Astrocyte (in vitro differentiated cells and primary cell): ENCODE results near the gene FAM234A. TPM values are rescaled to one million over a fixed set of nuclear protein-coding genes. Genes with fewer than 3 reads are reported as not detected.

Source experiments
- DNase-seq: peaks from one replicate; pipeline ENCODE4 v3.0.0-alpha.2; 2010; ENCODE audit warnings: low read depth
- FAIRE-seq: peaks from 2 replicates; lab custom pipeline; 2011; peaks lifted over from hg19 to GRCh38; lab: Jason Lieb, UNC
- H2AFZ ChIP-seq: 2 replicates; pipeline ENCODE4 v1.6.0; 2012; ENCODE audit warnings: low read depth, low read length, inconsistent platforms
- H3K27ac ChIP-seq: 2 replicates; pipeline ENCODE4 v1.5.1; 2011; ENCODE audit warnings: low read depth, low read length, inconsistent platforms
- H3K27me3 ChIP-seq: 2 replicates; pipeline ENCODE4 v1.6.0; 2011; ENCODE audit warnings: low read length, inconsistent platforms; ENCODE audit not compliant: insufficient read depth
- H3K36me3 ChIP-seq: 2 replicates; pipeline ENCODE4 v1.5.1; 2011; ENCODE audit warnings: low read length, inconsistent platforms; ENCODE audit not compliant: insufficient read depth
- H3K4me1 ChIP-seq: 2 replicates; pipeline ENCODE4 v1.5.1; 2011; ENCODE audit warnings: low read length, inconsistent platforms; ENCODE audit not compliant: insufficient read depth
- H3K4me2 ChIP-seq: 2 replicates; pipeline ENCODE4 v1.6.0; 2012; ENCODE audit warnings: low read length, inconsistent platforms
- H3K4me3 ChIP-seq: 2 replicates; pipeline ENCODE4 v1.5.1; 2011; ENCODE audit warnings: low read depth, mild to moderate bottlenecking, low read length, inconsistent platforms; ENCODE audit not compliant: insufficient read depth
- H3K79me2 ChIP-seq: 2 replicates; pipeline ENCODE4 v1.6.0; 2012; ENCODE audit warnings: mild to moderate bottlenecking, low read length, inconsistent platforms; ENCODE audit not compliant: insufficient read depth
- H3K9ac ChIP-seq: 2 replicates; pipeline ENCODE4 v1.6.0; 2012; ENCODE audit warnings: mild to moderate bottlenecking, low read length, inconsistent platforms
- H3K9me3 ChIP-seq: 2 replicates; pipeline ENCODE4 v1.5.1; 2012; ENCODE audit warnings: low read depth, mild to moderate bottlenecking, low read length, inconsistent platforms; ENCODE audit not compliant: insufficient read depth
- H4K20me1 ChIP-seq: 2 replicates; pipeline ENCODE4 v1.6.0; 2012; ENCODE audit warnings: low read length, inconsistent platforms; ENCODE audit not compliant: insufficient read depth
- H3K27ac Mint-ChIP-seq: one replicate; pipeline ENCODE4 v1.8.0; 2021; ENCODE audit warnings: mild to moderate bottlenecking, mixed read lengths; ENCODE audit not compliant: unreplicated experiment
- H3K27me3 Mint-ChIP-seq: one replicate; pipeline ENCODE4 v1.8.0; 2021; ENCODE audit warnings: low read depth, mixed read lengths; ENCODE audit not compliant: unreplicated experiment
- H3K36me3 Mint-ChIP-seq: one replicate; pipeline ENCODE4 v1.8.0; 2021; ENCODE audit warnings: low read depth, mixed read lengths; ENCODE audit not compliant: unreplicated experiment
- H3K4me1 Mint-ChIP-seq: one replicate; pipeline ENCODE4 v1.8.0; 2021; ENCODE audit warnings: low read depth, mixed read lengths; ENCODE audit not compliant: unreplicated experiment
- H3K4me3 Mint-ChIP-seq: one replicate; pipeline ENCODE4 v1.8.0; 2021; ENCODE audit warnings: mild to moderate bottlenecking, moderate library complexity, mixed read lengths; ENCODE audit not compliant: unreplicated experiment
- H3K9me3 Mint-ChIP-seq: one replicate; pipeline ENCODE4 v1.8.0; 2021; ENCODE audit warnings: mild to moderate bottlenecking, mixed read lengths; ENCODE audit not compliant: unreplicated experiment
- EZH2 ChIP-seq: IDR thresholded peaks from 2 replicates; pipeline ENCODE4 v1.6.1; 2012; ENCODE audit warnings: mild to moderate bottlenecking, low read length, inconsistent platforms; ENCODE audit not compliant: insufficient read depth
- total RNA-seq: library from RNA; stranded (reverse); gene quantifications from 2 replicates; pipeline ENCODE4 v1.2.1, GENCODE V29; 2021
- TF ChIP-seq, protein P1 (sequence below): IDR thresholded peaks from 2 replicates; pipeline ENCODE4 v1.5.1; 2011; ENCODE audit warnings: low read depth, mild to moderate bottlenecking, inconsistent platforms, low read length, moderate library complexity; ENCODE audit not compliant: insufficient read depth

Gene FAM234A
- total RNA-seq, 1 donor from 2014 or later, result 70.8 TPM

DNA sequence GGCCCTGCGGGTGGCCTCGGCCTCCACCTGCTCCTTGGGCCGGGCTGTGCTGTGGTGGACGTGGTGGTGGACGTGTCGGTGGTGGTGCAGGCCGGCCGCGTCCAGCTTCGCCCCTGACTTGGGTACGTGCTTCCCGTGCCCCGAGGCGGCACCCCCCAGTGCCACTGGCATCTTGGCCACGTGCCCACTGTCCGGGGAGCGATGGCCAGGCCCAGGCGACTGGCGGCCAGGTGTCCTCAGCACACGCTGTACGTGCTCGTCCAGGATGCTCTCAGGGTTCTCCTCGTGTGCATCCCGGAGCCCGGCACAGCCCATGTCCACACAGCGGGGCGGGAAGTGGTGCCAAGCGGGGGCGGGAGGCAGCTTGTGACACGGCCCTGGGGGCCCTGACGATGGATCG, 63.2 kb downstream of the FAM234A start:
- Histone ChIP-seq H3K27me3 (no peaks in the 10 kb centered on the region), H3K9me3 (no peaks in the 10 kb centered on the region), H3K27ac (no peak overlapping the region), H3K4me1 (no peaks in the 10 kb centered on the region), H3K79me2 (no peaks in the 10 kb centered on the region), H2AFZ (no peak overlapping the region), H3K36me3 (no peaks in the 10 kb centered on the region), H3K4me3 (no peak overlapping the region), H3K4me2 (no peak overlapping the region), H3K9ac (no peak overlapping the region), H4K20me1 (peaks cover 5% of the 10 kb centered on the region)
- no peak overlapping the region for H3K4me3 Mint-ChIP-seq
- DNase-seq, result no peak
- peaks cover under 1% of the 10 kb centered on the region for H3K36me3 Mint-ChIP-seq
- no peaks in the 10 kb centered on the region for H3K9me3 Mint-ChIP-seq
- TF ChIP-seq, protein P1, sequence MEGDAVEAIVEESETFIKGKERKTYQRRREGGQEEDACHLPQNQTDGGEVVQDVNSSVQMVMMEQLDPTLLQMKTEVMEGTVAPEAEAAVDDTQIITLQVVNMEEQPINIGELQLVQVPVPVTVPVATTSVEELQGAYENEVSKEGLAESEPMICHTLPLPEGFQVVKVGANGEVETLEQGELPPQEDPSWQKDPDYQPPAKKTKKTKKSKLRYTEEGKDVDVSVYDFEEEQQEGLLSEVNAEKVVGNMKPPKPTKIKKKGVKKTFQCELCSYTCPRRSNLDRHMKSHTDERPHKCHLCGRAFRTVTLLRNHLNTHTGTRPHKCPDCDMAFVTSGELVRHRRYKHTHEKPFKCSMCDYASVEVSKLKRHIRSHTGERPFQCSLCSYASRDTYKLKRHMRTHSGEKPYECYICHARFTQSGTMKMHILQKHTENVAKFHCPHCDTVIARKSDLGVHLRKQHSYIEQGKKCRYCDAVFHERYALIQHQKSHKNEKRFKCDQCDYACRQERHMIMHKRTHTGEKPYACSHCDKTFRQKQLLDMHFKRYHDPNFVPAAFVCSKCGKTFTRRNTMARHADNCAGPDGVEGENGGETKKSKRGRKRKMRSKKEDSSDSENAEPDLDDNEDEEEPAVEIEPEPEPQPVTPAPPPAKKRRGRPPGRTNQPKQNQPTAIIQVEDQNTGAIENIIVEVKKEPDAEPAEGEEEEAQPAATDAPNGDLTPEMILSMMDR, result no peak
- no peak for TF ChIP-seq EZH2
- H3K27ac Mint-ChIP-seq, result no peak overlapping the region
- H3K4me1 Mint-ChIP-seq, result no peaks in the 10 kb centered on the region
- H3K27me3 Mint-ChIP-seq, result no peaks in the 10 kb centered on the region
- FAIRE-seq, result no peak

DNA sequence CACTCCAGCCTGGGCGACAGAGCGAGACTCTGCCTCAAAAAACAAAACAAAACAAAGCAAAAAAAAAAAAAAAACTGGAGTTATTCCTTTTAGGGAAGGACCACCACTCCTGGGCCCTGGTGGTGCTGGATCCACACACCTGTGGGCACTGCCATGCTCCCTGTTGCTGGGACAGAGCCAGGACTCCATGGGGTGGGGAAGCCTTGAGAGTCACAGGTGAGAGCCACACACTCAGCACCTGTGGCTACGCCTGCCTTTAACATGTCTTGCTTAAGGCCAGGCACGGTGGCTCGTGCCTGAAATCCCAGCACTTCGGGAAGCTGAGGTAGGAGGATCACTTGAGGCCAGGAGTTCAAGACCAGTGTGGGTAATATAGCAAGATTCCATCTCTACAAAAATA, 66.6 kb downstream of the FAM234A start:
- FAIRE-seq, result no peak
- Mint-ChIP-seq H3K9me3 (no peaks in the 10 kb centered on the region), H3K27ac (no peak overlapping the region)

DNA sequence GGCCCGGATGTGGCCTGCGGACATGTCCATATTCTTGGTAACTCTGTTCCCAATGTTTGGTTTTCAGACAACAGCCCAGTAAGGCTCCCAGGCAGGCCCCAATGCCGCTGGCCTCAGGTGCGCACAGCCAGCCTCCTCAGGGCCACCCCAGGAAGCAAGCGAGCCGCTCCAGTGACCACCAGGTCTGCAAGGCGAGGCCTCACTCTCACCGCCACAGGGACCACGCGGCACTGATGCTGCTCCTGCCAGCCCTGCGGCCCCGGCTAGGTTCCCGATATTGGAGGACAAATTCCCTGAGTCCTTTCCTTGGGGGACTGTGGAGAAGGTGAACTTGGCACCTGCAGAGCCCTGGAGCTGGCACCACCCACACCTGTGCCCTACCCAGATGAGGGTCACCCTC, 67.3 kb downstream of the FAM234A start:
- Mint-ChIP-seq H3K36me3 (peaks cover 7% of the 10 kb centered on the region), H3K27ac (no peak overlapping the region), H3K9me3 (no peaks in the 10 kb centered on the region), H3K27me3 (no peaks in the 10 kb centered on the region), H3K4me1 (no peaks in the 10 kb centered on the region), H3K4me3 (no peak overlapping the region)
- H3K36me3 ChIP-seq, result peaks cover 3% of the 10 kb centered on the region
- DNase-seq (no peak), FAIRE-seq (no peak)
- H3K4me1 ChIP-seq, result no peaks in the 10 kb centered on the region
- no peaks in the 10 kb centered on the region for H3K79me2 ChIP-seq
- H3K4me2 ChIP-seq, result no peak overlapping the region
- H3K27ac ChIP-seq, result no peak overlapping the region
- TF ChIP-seq, protein P1, result no peak
- TF ChIP-seq EZH2, result no peak
- H3K27me3 ChIP-seq, result no peaks in the 10 kb centered on the region
- no peak overlapping the region for H2AFZ ChIP-seq
- H3K4me3 ChIP-seq, result no peak overlapping the region
- H4K20me1 ChIP-seq, result peaks cover 5% of the 10 kb centered on the region
- no peaks in the 10 kb centered on the region for H3K9me3 ChIP-seq
- no peak overlapping the region for H3K9ac ChIP-seq

More for the DNA sequence above, 66.6 kb downstream of the FAM234A start:
- no peak overlapping the region for H3K4me3 ChIP-seq
- H3K27ac ChIP-seq, result no peak overlapping the region
- peaks cover 3% of the 10 kb centered on the region for H3K36me3 ChIP-seq
- H4K20me1 ChIP-seq, result peaks cover 5% of the 10 kb centered on the region
- no peaks in the 10 kb centered on the region for H3K4me1 ChIP-seq
- no peaks in the 10 kb centered on the region for H3K27me3 ChIP-seq
- no peak overlapping the region for H3K4me2 ChIP-seq
- Mint-ChIP-seq H3K36me3 (peaks cover 7% of the 10 kb centered on the region), H3K27me3 (no peaks in the 10 kb centered on the region), H3K4me1 (no peaks in the 10 kb centered on the region), H3K4me3 (no peak overlapping the region)
- no peaks in the 10 kb centered on the region for H3K9me3 ChIP-seq
- no peak for DNase-seq
- H2AFZ ChIP-seq, result no peak overlapping the region
- no peak overlapping the region for H3K9ac ChIP-seq
- TF ChIP-seq EZH2, result no peak
- TF ChIP-seq, protein P1, result no peak
- H3K79me2 ChIP-seq, result no peaks in the 10 kb centered on the region
